SK-N-SH (cell line): Measurements from ENCODE around the gene COQ10B.

Source experiments
- CTCF ChIP-seq: fragments of 200-600 bp; sonication (generic); IDR thresholded peaks from 2 replicates; pipeline ENCODE4 v1.6.1; 2017; ENCODE audit warnings: antibody characterized with exemption, mild to moderate bottlenecking, moderate library complexity
- EP300 ChIP-seq, 2 experiments: IDR thresholded peaks; 2 replicates each; pipeline versions ENCODE4 v1.4.0 to v1.6.1; 2012; ENCODE audit warnings: borderline replicate concordance in 1 of 2, low read depth in 1 of 2, low read length in 1 of 2
- JUND ChIP-seq: IDR thresholded peaks from 2 replicates; pipeline ENCODE4 v1.4.0; 2012
- USF2 ChIP-seq: fragments of 150-350 bp; IDR thresholded peaks from 2 replicates; pipeline ENCODE4 v1.6.1; 2017; ENCODE audit warnings: antibody characterized with exemption, low read length, low read depth, borderline replicate concordance
- YY1 ChIP-seq: IDR thresholded peaks from 2 replicates; pipeline ENCODE4 v1.4.0; 2012; ENCODE audit warnings: low read depth, mild to moderate bottlenecking

DNA sequence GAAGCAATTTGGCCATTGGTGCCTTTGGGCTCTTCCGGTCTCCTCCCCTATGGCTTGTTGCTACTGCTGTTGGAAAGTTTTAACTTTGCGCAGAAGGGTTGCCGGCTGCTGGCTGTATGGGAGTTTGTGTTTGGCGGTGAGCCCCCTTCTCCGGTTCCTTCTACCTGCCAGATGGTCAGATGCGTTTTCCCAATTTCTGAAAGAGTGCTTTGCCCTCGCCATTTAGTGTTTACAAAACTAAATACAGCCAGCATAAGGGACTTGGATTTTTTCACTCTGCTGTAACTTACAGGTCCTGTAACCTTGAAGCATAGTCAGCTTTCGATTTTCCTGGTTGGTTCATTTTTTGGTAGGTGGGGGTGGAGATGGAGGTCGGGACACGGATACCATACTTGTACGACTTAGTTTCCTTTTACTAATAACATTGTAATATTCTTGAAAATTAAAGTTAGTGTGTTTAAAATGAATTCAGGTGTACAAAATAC lies 604 bp downstream of the COQ10B start:
- TF ChIP-seq YY1 (no peak), EP300 (IDR thresholded peaks at IDR 0.05; ENCODE audit: borderline replicate concordance in 1 of 2, low read depth in 1 of 2, low read length in 1 of 2) (no peak), USF2 (no peak), CTCF (no peak), JUND (no peak)
